IPS-15b (cell line): Measurements from ENCODE around the gene MYD88.

Experiments
- H3K27me3 ChIP-seq: one replicate; pipeline ENCODE4 v1.6.1; 2013; ENCODE audit warnings: low read length; ENCODE audit not compliant: control insufficient read depth, insufficient read depth
- H3K36me3 ChIP-seq: one replicate; pipeline ENCODE4 v1.6.1; 2013; ENCODE audit warnings: low read length; ENCODE audit not compliant: control insufficient read depth, insufficient read depth
- H3K4me1 ChIP-seq: one replicate; pipeline ENCODE4 v1.6.1; 2013; ENCODE audit warnings: mild to moderate bottlenecking, low read length; ENCODE audit not compliant: control insufficient read depth, insufficient read depth
- H3K4me3 ChIP-seq: one replicate; pipeline ENCODE4 v1.5.1; 2013; ENCODE audit warnings: low read depth, low read length
- H3K9ac ChIP-seq: one replicate; pipeline ENCODE4 v1.6.1; 2013; ENCODE audit warnings: low read depth, mild to moderate bottlenecking, low read length
- H3K9me3 ChIP-seq: one replicate; pipeline ENCODE4 v1.6.1; 2013; ENCODE audit warnings: mild to moderate bottlenecking, low read length; ENCODE audit not compliant: control insufficient read depth, insufficient read depth

Gene MYD88

GRCh38 chr3:38141952-38142273 is 3.5 kb downstream of the MYD88 start:
- Histone ChIP-seq H3K4me3 (no peak overlapping the region), H3K9ac (no peak overlapping the region), H3K4me1 (no peaks in the 10 kb centered on the region), H3K27me3 (peaks cover 9% of the 10 kb centered on the region), H3K36me3 (peaks cover 11% of the 10 kb centered on the region), H3K9me3 (no peaks in the 10 kb centered on the region)

- Histone ChIP-seq H3K4me3 (no peak overlapping the region), H3K36me3 (peaks cover 11% of the 10 kb centered on the region), H3K27me3 (peaks cover 9% of the 10 kb centered on the region), H3K4me1 (no peaks in the 10 kb centered on the region), H3K9me3 (no peaks in the 10 kb centered on the region), H3K9ac (no peak overlapping the region)
Observed at GRCh38 chr3:38142959-38143358, 4.5 kb downstream of the MYD88 start.

GRCh38 chr3:38143511-38143910 is 5.0 kb downstream of the MYD88 start:
- Histone ChIP-seq H3K36me3 (peaks cover 11% of the 10 kb centered on the region), H3K4me1 (no peaks in the 10 kb centered on the region), H3K4me3 (no peak overlapping the region), H3K27me3 (peaks cover 9% of the 10 kb centered on the region), H3K9me3 (no peaks in the 10 kb centered on the region), H3K9ac (no peak overlapping the region)

- H3K36me3 ChIP-seq, result peaks cover 5% of the 10 kb centered on the region
- no peaks in the 10 kb centered on the region for H3K4me1 ChIP-seq
Observed at GRCh38 chr3:38146504-38146903, 8.0 kb downstream of the MYD88 start.

GRCh38 chr3:38147421-38147820 is 9.0 kb downstream of the MYD88 start:
- H3K4me1 ChIP-seq, result no peaks in the 10 kb centered on the region
- H3K9ac ChIP-seq, result no peak overlapping the region
- no peaks in the 10 kb centered on the region for H3K36me3 ChIP-seq
- no peaks in the 10 kb centered on the region for H3K27me3 ChIP-seq
- H3K4me3 ChIP-seq, result no peak overlapping the region
- H3K9me3 ChIP-seq, result no peaks in the 10 kb centered on the region

More at GRCh38 chr3:38146504-38146903, 8.0 kb downstream of the MYD88 start:
- H3K9ac ChIP-seq, result no peak overlapping the region
- H3K27me3 ChIP-seq, result no peaks in the 10 kb centered on the region
- H3K4me3 ChIP-seq, result no peak overlapping the region
- H3K9me3 ChIP-seq, result no peaks in the 10 kb centered on the region

- H3K36me3 ChIP-seq, result no peaks in the 10 kb centered on the region
- H3K27me3 ChIP-seq, result no peaks in the 10 kb centered on the region
- no peaks in the 10 kb centered on the region for H3K9me3 ChIP-seq
- H3K4me3 ChIP-seq, result no peak overlapping the region
- H3K9ac ChIP-seq, result no peak overlapping the region
- no peaks in the 10 kb centered on the region for H3K4me1 ChIP-seq
Observed at GRCh38 chr3:38148311-38148882, 9.9 kb downstream of the MYD88 start.

GRCh38 chr3:38149708-38150107 is 11.2 kb downstream of the MYD88 start:
- Histone ChIP-seq H3K9ac (no peak overlapping the region), H3K4me3 (no peak overlapping the region), H3K9me3 (no peaks in the 10 kb centered on the region), H3K4me1 (no peaks in the 10 kb centered on the region), H3K36me3 (no peaks in the 10 kb centered on the region), H3K27me3 (no peaks in the 10 kb centered on the region)

- Histone ChIP-seq H3K4me1 (no peaks in the 10 kb centered on the region), H3K9ac (no peak overlapping the region), H3K27me3 (no peaks in the 10 kb centered on the region), H3K9me3 (no peaks in the 10 kb centered on the region), H3K36me3 (no peaks in the 10 kb centered on the region), H3K4me3 (no peak overlapping the region)
Observed at GRCh38 chr3:38150780-38151528, 12.5 kb downstream of the MYD88 start.

- no peaks in the 10 kb centered on the region for H3K4me1 ChIP-seq
Observed at GRCh38 chr3:38151667-38152265, 13.3 kb downstream of the MYD88 start.

GRCh38 chr3:38152609-38153008 is 14.1 kb downstream of the MYD88 start:
- no peak overlapping the region for H3K4me3 ChIP-seq
- no peak overlapping the region for H3K9ac ChIP-seq
- H3K36me3 ChIP-seq, result no peaks in the 10 kb centered on the region
- no peaks in the 10 kb centered on the region for H3K4me1 ChIP-seq
- no peaks in the 10 kb centered on the region for H3K9me3 ChIP-seq
- no peaks in the 10 kb centered on the region for H3K27me3 ChIP-seq

More at GRCh38 chr3:38151667-38152265, 13.3 kb downstream of the MYD88 start:
- Histone ChIP-seq H3K27me3 (no peaks in the 10 kb centered on the region), H3K36me3 (no peaks in the 10 kb centered on the region), H3K9me3 (no peaks in the 10 kb centered on the region), H3K9ac (no peak overlapping the region), H3K4me3 (no peak overlapping the region)

GRCh38 chr3:38153221-38153620 is 14.8 kb downstream of the MYD88 start:
- Histone ChIP-seq H3K4me1 (no peaks in the 10 kb centered on the region), H3K9me3 (no peaks in the 10 kb centered on the region), H3K9ac (no peak overlapping the region), H3K4me3 (no peak overlapping the region), H3K27me3 (no peaks in the 10 kb centered on the region), H3K36me3 (no peaks in the 10 kb centered on the region)

GRCh38 chr3:38154033-38154494 is 15.6 kb downstream of the MYD88 start:
- Histone ChIP-seq H3K9ac (no peak overlapping the region), H3K36me3 (no peaks in the 10 kb centered on the region), H3K9me3 (no peaks in the 10 kb centered on the region), H3K4me3 (no peak overlapping the region), H3K4me1 (no peaks in the 10 kb centered on the region), H3K27me3 (no peaks in the 10 kb centered on the region)
